ENCODE measurements around the gene NOVA2. TPM values are rescaled to one million over a fixed set of nuclear protein-coding genes. Genes with fewer than 3 reads are reported as not detected.

The NOVA2 gene
- total RNA-seq, 4 donors from 2014 or later: 1.2 to 4.6 (median 2.7) TPM

DNA sequence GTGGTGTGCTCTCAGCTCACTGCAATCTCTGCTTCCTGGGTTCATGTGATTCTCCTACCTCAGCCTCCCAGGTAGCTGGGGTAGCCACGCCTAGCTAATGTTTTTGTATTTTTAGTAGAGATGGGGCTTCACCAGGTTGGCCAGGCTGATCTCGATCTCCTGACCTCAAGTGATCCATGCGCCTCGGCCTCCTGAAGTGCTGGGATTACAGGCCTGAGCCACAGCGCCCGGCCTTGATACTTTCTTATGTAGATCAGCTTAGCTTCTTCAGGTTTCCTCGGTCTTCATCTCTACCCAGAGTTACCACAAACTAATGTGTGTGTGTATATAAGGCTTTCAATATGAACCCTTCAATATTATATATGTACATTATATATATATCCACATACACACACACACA is 11.7 kb upstream of the NOVA2 start:
- no peak for TF ChIP-seq POLR2A (IDR thresholded peaks at IDR 0.05; ENCODE audit: low read depth)
- TF ChIP-seq, protein P1, sequence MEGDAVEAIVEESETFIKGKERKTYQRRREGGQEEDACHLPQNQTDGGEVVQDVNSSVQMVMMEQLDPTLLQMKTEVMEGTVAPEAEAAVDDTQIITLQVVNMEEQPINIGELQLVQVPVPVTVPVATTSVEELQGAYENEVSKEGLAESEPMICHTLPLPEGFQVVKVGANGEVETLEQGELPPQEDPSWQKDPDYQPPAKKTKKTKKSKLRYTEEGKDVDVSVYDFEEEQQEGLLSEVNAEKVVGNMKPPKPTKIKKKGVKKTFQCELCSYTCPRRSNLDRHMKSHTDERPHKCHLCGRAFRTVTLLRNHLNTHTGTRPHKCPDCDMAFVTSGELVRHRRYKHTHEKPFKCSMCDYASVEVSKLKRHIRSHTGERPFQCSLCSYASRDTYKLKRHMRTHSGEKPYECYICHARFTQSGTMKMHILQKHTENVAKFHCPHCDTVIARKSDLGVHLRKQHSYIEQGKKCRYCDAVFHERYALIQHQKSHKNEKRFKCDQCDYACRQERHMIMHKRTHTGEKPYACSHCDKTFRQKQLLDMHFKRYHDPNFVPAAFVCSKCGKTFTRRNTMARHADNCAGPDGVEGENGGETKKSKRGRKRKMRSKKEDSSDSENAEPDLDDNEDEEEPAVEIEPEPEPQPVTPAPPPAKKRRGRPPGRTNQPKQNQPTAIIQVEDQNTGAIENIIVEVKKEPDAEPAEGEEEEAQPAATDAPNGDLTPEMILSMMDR (IDR thresholded peaks at IDR 0.05): no peak
- TF ChIP-seq EP300 (IDR thresholded peaks at IDR 0.05): no peak
- no peak for TF ChIP-seq POLR2AphosphoS5 (IDR thresholded peaks at IDR 0.05)
- Histone ChIP-seq H3K27me3 (peaks cover 0 to 47% (median 0%) of the 10 kb centered on the region in 4 donors), H3K36me3 (no peaks in the 10 kb centered on the region), H3K4me1 (no peaks in the 10 kb centered on the region), H3K9me3 (no peaks in the 10 kb centered on the region), H3K4me3 (no peak overlapping the region), H3K27ac (replicated peaks in 1 of 4) (no peak overlapping the region)
- no peak for DNase-seq (ENCODE audit: extremely low spot score)
- intact Hi-C loops (cut with DNase I): no loop called here
- WGBS: 80% methylated on average over 7 of the region's 7 CpGs

DNA sequence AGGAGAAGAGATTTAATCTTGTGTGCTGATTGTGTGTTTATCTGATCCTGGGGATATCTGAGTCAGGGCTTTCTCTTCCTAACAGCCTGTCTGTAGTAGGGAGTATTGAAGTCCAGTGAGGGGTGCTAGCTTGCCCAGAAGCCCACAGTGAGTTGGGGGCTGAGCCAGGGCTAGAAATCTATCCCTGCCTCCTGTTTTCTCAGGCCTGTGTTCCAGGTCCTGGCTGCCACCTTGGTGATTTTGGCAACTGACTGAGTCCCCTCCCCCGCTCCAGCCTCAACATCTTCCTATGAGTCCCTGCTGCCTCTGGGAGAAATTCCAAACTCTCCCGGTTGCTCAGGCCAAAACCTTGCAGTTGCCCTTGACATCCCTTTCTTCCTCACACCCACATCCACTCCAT is 7.7 kb upstream of the NOVA2 start:
- H3K9me3 ChIP-seq: no peaks in the 10 kb centered on the region
- H3K4me1 ChIP-seq: no peaks in the 10 kb centered on the region
- no peak overlapping the region for H3K27ac ChIP-seq (replicated peaks in 1 of 4)
- WGBS: 42% methylated on average over 2 of the region's 2 CpGs
- DNase-seq (ENCODE audit: extremely low spot score): no peak
- H3K27me3 ChIP-seq: peaks cover 0 to 50% (median 0%) of the 10 kb centered on the region in 4 donors
- intact Hi-C loops (cut with DNase I): no loop called here
- TF ChIP-seq POLR2AphosphoS5 (IDR thresholded peaks at IDR 0.05) (no peak), EP300 (IDR thresholded peaks at IDR 0.05) (no peak), POLR2A (IDR thresholded peaks at IDR 0.05; ENCODE audit: low read depth) (no peak)
- TF ChIP-seq, protein P1 (IDR thresholded peaks at IDR 0.05): no peak
- no peaks in the 10 kb centered on the region for H3K36me3 ChIP-seq
- H3K4me3 ChIP-seq: no peak overlapping the region

DNA sequence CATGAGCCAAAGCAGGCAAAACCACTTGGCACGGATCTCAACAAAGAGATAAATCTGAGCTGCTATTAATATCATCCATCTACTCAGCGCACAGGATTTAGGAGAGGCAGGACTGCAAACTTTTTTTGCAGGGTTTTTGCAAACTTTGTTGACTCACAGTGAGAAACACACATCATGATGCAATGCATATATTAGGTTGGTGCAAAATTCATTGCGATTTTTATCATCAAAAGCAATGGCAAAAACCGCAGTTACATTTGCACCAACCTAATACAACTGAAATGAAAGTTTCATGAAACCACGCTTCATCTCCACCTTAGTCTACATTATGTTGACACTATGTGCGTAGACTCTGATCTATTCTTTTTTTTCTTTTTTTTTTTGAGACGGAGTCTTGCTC is 4.5 kb upstream of the NOVA2 start:
- no peak for DNase-seq (ENCODE audit: extremely low spot score)
- Histone ChIP-seq H3K27ac (replicated peaks in 1 of 4) (no peak overlapping the region), H3K4me1 (peaks cover 0 to 8% (median 8%) of the 10 kb centered on the region in 4 donors), H3K9me3 (no peaks in the 10 kb centered on the region), H3K4me3 (no peak overlapping the region), H3K27me3 (peaks cover 0 to 69% (median 17%) of the 10 kb centered on the region in 4 donors), H3K36me3 (no peaks in the 10 kb centered on the region)
- no peak for TF ChIP-seq POLR2A (IDR thresholded peaks at IDR 0.05; ENCODE audit: low read depth)
- no peak for TF ChIP-seq EP300 (IDR thresholded peaks at IDR 0.05)
- TF ChIP-seq, protein P1 (IDR thresholded peaks at IDR 0.05): no peak
- no peak for TF ChIP-seq POLR2AphosphoS5 (IDR thresholded peaks at IDR 0.05)
- WGBS: 79% methylated on average over 7 of the region's 7 CpGs
- intact Hi-C loops (cut with DNase I): no loop called here

DNA sequence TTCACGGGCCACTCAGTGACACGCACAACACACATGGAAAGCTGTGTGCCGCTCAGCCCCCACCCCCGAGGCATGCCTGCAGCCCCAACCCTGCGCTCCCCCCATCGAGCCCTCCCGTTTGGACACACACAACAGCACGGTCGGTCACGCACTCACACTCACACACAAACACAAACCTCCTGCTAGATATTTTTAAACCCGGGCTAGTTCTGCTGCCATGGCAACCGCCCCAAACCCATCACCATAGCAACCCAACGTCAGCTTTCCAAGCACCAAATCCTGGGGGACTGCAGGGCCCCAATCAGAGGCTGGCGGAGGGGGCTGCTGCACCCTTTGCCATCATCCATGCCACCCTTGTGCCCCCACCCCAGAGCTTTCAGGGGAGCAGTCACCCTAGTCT is 2.5 kb upstream of the NOVA2 start:
- H3K4me3 ChIP-seq: no peak overlapping the region
- no peaks in the 10 kb centered on the region for H3K36me3 ChIP-seq
- intact Hi-C loops (cut with DNase I): no loop called here
- no peak overlapping the region for H3K27ac ChIP-seq (replicated peaks in 1 of 4)
- no peak for TF ChIP-seq POLR2A (IDR thresholded peaks at IDR 0.05; ENCODE audit: low read depth)
- TF ChIP-seq, protein P1 (IDR thresholded peaks at IDR 0.05): no peak
- no peak for TF ChIP-seq EP300 (IDR thresholded peaks at IDR 0.05)
- TF ChIP-seq POLR2AphosphoS5 (IDR thresholded peaks at IDR 0.05): no peak
- peaks cover 4 to 80% (median 35%) of the 10 kb centered on the region in 4 donors for H3K27me3 ChIP-seq
- peaks cover 2 to 17% (median 15%) of the 10 kb centered on the region in 4 donors for H3K4me1 ChIP-seq
- DNase-seq (ENCODE audit: extremely low spot score): no peak
- H3K9me3 ChIP-seq: no peaks in the 10 kb centered on the region
- 32% methylated on average over 3 of the region's 14 CpGs for WGBS

Measured in esophagus muscularis mucosa (tissue), 4 donors.